ENCODE results near the gene MECR.

MECR gene

DNA sequence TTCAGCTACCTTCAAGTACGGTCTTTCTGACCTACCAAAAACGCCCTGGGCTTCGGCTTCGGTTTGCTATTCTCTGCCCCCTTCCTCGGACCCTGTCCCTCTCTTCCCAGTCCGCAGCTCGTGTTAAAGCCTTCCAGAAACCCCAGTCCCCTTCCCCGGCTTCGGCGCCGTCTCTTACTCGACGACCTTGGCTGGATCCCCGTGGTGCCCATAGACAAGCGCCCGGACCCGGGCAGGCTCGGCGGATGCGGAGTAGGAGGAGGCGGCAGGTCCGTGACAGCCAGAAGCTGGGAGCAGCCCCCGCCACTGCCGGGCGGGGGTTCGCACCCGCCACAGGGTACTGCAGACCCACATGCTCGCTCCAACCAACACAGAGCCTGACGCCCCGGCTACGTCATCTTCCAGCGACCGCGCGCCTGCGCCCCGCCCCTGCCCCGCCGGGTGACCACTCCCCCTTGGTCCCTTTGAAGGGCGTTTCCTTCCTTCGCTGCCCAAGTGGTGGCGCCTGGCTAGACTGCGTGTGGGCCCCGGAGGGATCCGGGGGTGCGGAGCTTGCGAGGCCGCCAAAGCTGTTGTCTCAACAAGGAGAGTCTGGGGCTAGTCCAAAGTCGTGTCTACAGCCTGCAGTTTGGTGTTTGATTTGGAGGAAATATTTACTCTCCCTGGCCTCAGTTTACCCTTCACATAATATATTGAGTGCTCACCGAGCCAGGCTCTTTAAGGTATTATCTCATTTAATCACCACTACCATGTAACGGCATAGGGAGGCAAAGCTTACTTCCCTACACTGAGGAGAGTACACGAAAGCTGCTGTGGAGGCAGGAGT, at the start of gene MECR:
Gene MECR (minus strand): TSS at position 382 of the 826 bp plus-strand sequence. CDS start 28 bp downstream, at position 354.
- DNase-seq (ENCODE audit: low read depth, low spot score), result peak; percentile 97

GRCh38 chr1:29279951-29280391, 49.2 kb upstream of the MECR start:
- no peak for DNase-seq (ENCODE audit: low read depth, low spot score)

DNA sequence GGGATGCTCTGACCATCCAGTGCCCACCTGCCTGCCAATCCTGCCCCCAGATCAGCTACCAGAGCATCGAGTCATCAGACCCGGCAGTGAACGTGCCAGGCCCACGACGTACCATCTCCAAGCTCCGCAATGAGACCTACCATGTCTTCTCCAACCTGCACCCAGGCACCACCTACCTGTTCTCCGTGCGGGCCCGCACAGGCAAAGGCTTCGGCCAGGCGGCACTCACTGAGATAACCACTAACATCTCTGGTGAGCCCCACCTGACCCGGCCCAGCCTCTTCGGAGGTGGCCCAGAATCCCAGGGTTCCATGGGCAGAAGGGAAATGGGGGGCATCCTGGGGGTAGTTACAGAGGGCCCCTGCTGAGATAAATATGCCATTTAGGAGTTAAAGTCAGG, 48.7 kb upstream of the MECR start:
- DNase-seq (ENCODE audit: low read depth, low spot score), result no peak

GRCh38 chr1:29278124-29278523, 47.4 kb upstream of the MECR start:
- DNase-seq (ENCODE audit: low read depth, low spot score), result no peak

GRCh38 chr1:29275435-29275834, 44.7 kb upstream of the MECR start:
- no peak for DNase-seq (ENCODE audit: low read depth, low spot score)

DNA sequence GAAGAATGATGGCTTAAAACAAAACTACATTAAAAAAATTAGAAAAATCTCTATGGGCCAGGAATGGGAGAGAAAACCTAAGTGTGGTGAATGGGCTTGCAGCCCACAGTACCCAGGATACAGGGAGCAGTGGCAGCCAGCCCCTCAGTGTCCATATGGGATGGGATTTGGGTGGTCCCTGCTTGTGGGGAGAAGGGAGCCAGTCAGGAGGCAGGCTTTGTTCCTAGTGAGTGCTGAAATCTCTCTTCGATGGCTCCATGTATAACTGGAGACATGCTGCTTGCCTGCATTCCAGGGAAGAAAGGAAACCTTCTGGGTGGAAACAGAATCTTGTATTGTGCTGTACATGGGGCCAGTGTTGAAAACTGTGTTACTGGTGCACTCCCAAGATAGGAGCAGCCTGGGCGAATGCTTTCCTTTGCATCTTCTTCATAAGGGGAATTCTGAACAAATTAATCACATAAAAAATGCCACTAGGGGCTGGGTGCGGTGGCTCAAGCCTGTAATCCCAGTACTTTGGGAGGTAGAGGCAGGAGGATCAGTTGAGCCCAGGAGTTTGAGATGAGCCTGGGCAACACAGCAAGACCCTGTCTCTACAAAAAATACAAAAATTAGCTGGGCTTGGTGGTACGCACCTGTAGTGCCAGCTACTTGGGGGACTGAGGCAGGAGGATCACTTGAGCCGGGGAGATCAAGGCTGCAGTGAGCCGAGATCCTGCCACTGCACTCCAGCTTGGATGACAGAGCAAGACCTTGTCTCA, 41.6 kb upstream of the MECR start:
- DNase-seq (ENCODE audit: low read depth, low spot score), result peak; percentile 25

DNA sequence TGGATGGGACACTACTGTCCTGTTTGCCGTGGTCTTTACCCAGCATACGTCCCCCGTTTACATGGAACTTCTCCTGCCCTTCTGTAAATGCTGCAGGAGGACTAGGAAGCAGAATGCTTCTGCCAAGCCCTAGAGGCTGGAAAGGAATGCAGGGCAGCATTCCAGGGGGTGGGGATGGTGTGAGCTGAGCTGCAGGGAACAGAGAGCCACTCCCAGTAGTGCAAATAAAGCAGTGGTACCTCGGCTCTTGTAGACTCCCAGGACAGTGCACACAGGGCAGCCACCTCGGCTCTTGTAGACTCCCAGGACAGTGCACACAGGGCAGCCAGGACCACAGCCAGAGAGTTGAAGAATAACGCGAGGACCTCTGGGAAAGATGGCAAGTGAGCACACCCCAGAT, 41.0 kb upstream of the MECR start:
- DNase-seq (ENCODE audit: low read depth, low spot score), result peak; percentile 95

GRCh38 chr1:29270929-29271521, 40.3 kb upstream of the MECR start:
- DNase-seq (ENCODE audit: low read depth, low spot score), result no peak

DNA sequence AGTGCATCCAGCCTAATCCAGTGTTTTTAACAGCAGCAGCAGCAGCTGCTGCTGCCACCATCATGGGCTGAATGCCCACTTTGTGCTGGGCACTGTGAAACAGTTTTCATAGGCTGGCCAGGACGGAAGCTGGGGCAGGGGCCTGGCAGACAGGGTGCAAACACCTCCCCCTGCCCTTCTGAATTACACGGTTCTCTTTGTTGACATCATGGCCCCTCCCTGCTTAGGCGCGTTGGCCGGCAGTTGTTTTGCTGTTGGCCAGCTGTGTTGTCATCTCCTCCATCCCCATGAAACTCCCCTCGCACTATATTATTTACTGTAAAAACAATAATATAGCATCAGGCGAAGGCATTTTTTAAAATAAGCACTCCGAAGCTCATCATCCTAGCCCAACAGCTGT, 38.6 kb upstream of the MECR start:
- no peak for DNase-seq (ENCODE audit: low read depth, low spot score)

- no peak for DNase-seq (ENCODE audit: low read depth, low spot score)
Measured at GRCh38 chr1:29267321-29268070, 36.8 kb upstream of the MECR start.

- DNase-seq (ENCODE audit: low read depth, low spot score), result no peak
Measured at GRCh38 chr1:29266912-29267311, 36.2 kb upstream of the MECR start.

GRCh38 chr1:29264773-29265389, 34.1 kb upstream of the MECR start:
- no peak for DNase-seq (ENCODE audit: low read depth, low spot score)

DNA sequence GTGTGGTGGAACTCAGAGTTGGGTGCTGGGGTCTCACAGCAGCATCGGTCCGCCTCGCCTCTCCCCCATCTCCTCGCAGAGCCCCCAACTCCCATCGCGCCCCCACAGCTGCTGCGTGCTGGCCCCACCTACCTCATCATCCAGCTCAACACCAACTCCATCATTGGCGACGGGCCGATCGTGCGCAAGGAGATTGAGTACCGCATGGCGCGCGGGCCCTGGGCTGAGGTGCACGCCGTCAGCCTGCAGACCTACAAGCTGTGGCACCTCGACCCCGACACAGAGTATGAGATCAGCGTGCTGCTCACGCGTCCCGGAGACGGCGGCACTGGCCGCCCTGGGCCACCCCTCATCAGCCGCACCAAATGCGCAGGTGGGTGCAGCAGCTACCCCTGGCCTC, 29.8 kb upstream of the MECR start:
- DNase-seq (ENCODE audit: low read depth, low spot score), result no peak

- DNase-seq (ENCODE audit: low read depth, low spot score), result peak; percentile 79
Measured at GRCh38 chr1:29259802-29260441, 29.2 kb upstream of the MECR start.

- DNase-seq (ENCODE audit: low read depth, low spot score), result no peak
Measured at GRCh38 chr1:29258976-29259801, 28.5 kb upstream of the MECR start.

- peak; percentile 52 for DNase-seq (ENCODE audit: low read depth, low spot score)
Measured at GRCh38 chr1:29258189-29258975, 27.6 kb upstream of the MECR start.

DNA sequence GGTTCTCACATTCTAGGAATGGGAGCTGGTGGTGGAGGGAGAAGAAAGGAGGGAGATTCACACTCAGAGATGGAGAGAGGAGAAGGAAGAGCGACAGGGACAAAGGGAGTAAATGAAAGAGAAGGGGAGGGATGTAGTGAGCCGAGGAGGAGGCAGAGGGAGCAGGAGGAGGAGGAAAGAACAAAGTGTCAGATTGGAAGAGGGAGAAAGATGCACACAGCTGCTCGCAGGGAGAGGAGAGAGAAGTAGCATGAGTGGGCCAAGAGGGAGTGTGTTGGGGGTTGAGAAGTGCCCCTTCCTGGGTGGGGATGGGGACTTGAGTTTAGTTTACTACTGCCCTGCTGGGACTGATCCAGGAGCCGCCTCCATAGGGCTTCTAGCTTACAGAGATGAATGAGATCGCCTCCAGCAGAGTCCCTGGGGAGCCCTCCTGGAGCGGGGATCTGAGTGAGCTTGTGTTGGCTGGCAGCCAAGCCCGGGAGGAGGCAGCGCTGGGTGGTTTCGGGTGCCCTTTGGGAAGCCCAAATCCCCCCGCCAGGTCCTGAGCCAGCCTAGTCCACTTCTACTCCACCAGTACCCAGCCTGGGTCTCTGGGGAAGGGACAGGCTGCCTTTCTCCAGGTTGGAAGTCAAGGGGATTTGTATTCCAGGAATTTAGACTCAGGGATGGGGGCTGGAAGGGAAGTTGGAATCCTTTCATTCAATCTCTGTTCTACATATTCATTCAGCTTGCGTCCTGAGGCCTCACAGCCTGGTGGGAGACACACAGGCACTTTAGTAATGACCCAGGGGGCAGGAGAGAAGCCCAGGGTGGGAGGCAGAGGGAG, 26.5 kb upstream of the MECR start:
- peak; percentile 85 for DNase-seq (ENCODE audit: low read depth, low spot score)

DNA sequence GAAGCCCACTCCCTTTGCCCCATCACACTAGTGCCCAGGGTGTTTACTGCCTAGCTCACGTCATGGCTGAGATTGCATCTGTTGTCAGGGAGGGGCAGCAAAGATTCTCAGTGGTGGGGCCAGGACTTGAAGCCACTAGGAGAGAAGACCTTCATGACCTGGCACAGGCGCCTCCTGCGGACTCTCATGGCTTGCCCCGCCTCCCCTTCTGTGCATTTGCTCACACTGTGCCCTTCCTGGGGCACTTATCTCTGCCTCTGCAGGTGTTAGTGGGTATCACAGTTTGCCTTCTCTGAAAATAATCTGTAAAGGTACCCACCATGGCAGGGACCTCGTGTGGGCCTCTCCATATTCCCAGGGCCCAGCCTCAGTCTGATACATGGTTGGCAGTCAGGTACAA, 25.7 kb upstream of the MECR start:
- no peak for DNase-seq (ENCODE audit: low read depth, low spot score)
